B cell (primary cell): ENCODE results near the gene EIF5A. TPM values are rescaled to one million over a fixed set of nuclear protein-coding genes. Genes with fewer than 3 reads are reported as not detected.
A peak's percentile ranks its signal among the peaks of the same experiment; 100 is the strongest.

Experiments
- ATAC-seq: fragments of 200-7000 bp; cut with Tn5 transposase; one replicate; pipeline ENCODE4 v1.10.0; 2021; ENCODE audit warnings: low read depth, mild to moderate bottlenecking, moderate number of reproducible peaks, moderate library complexity
- CTCF ChIA-PET: fragments of 350-600 bp; sonication (Branson Sonifier 250); formaldehyde crosslinking; loops from one replicate; lab custom pipeline; 2021; ENCODE audit warnings: antibody characterized with exemption, inconsistent platforms; lab: Charles Lee
- POLR2A ChIA-PET: fragments of 350-600 bp; sonication (Branson Sonifier 250); formaldehyde crosslinking; loops from one replicate; lab custom pipeline; 2021; ENCODE audit warnings: antibody characterized with exemption; lab: Charles Lee
- DNase-seq: peaks from one replicate; pipeline ENCODE4 v3.0.0; 2013
- H2AFZ ChIP-seq: 2 replicates; pipeline ENCODE4 v1.6.1; 2012; ENCODE audit warnings: mild to moderate bottlenecking, low read depth, low read length; ENCODE audit not compliant: insufficient read depth, poor library complexity, severe bottlenecking
- H3K27ac ChIP-seq, 2 donors: 1 replicate in 1 of 2; 2 replicates in 1 of 2; pipeline ENCODE4 v1.5.1; 2012 to 2013; ENCODE audit warnings: low read length in 2 of 2, mild to moderate bottlenecking in 2 of 2, moderate library complexity in 1 of 2
- H3K27me3 ChIP-seq, 4 experiments: fragments of 200-600 bp in 1 of 4; sonication (generic) in 1 of 4; replicated peaks in 1 of 4; 1 replicate in 2 of 4; 2 replicates in 2 of 4; pipeline versions ENCODE4 v1.6.1 to v1.7.0; 2013 to 2016; ENCODE audit warnings: low read length in 3 of 4, mild to moderate bottlenecking in 2 of 4, mixed read lengths in 1 of 4, moderate library complexity in 1 of 4; ENCODE audit not compliant: insufficient read depth in 4 of 4, control insufficient read depth in 3 of 4; ENCODE audit errors: control extremely low read depth in 1 of 4
- H3K36me3 ChIP-seq, 2 experiments: replicated peaks in 1 of 2; 1 replicate in 1 of 2; 2 replicates in 1 of 2; pipeline versions ENCODE4 v1.6.1 to v1.7.1; 2013; ENCODE audit warnings: low read length in 1 of 2; ENCODE audit not compliant: insufficient read depth in 2 of 2, control insufficient read depth in 1 of 2; ENCODE audit errors: control extremely low read depth in 1 of 2, extremely low read depth in 1 of 2
- H3K4me1 ChIP-seq, 2 donors: fragments of 200-600 bp in 1 of 2; sonication (generic) in 1 of 2; 1 replicate in 1 of 2; 2 replicates in 1 of 2; pipeline versions ENCODE4 v1.5.1 to v1.6.1; 2013 to 2017; ENCODE audit warnings: low read length in 2 of 2; ENCODE audit not compliant: control insufficient read depth in 2 of 2, insufficient read depth in 2 of 2
- H3K4me2 ChIP-seq: replicated peaks from 2 replicates; pipeline ENCODE3; 2012; ENCODE audit warnings: mild to moderate bottlenecking, low read depth, low read length; ENCODE audit not compliant: poor library complexity, severe bottlenecking
- H3K4me3 ChIP-seq, 5 experiments: fragments of 200-600 bp in 1 of 5; sonication (generic) in 1 of 5; 1 replicate in 3 of 5; 2 replicates in 2 of 5; pipeline versions ENCODE4 v1.5.1 to v1.7.0; 2011 to 2016; ENCODE audit warnings: low read length in 4 of 5, mild to moderate bottlenecking in 4 of 5, low read depth in 2 of 5, control low read depth in 1 of 5, moderate library complexity in 1 of 5; ENCODE audit not compliant: insufficient read depth in 1 of 5; ENCODE audit errors: control extremely low read depth in 1 of 5, extremely low read depth in 1 of 5
- H3K79me2 ChIP-seq: fragments of 200-600 bp; sonication (generic); one replicate; pipeline ENCODE4 v1.6.0; 2016; ENCODE audit warnings: low read length; ENCODE audit not compliant: control insufficient read depth, insufficient read depth
- H3K9ac ChIP-seq: fragments of 200-600 bp; sonication (generic); 2 replicates; pipeline ENCODE4 v1.6.1; 2017; ENCODE audit warnings: mild to moderate bottlenecking, low read length, moderate library complexity
- H3K9me3 ChIP-seq, 3 donors: one replicate each; pipeline versions ENCODE4 v1.6.1 to v1.7.1; 2013; ENCODE audit warnings: low read length in 2 of 3; ENCODE audit not compliant: control insufficient read depth in 2 of 3, insufficient read depth in 1 of 3; ENCODE audit errors: control extremely low read depth in 1 of 3
- H4K20me1 ChIP-seq: 2 replicates; pipeline ENCODE4 v1.6.0; 2012; ENCODE audit warnings: mild to moderate bottlenecking, low read length; ENCODE audit not compliant: insufficient read depth, control insufficient read depth, poor library complexity, severe bottlenecking
- H3K27ac Mint-ChIP-seq: one replicate; pipeline ENCODE4 v1.8.0; 2021; ENCODE audit warnings: mixed read lengths
- H3K27me3 Mint-ChIP-seq: one replicate; pipeline ENCODE4 v1.8.0; 2021; ENCODE audit warnings: mixed read lengths
- H3K4me1 Mint-ChIP-seq: one replicate; pipeline ENCODE4 v1.8.0; 2021; ENCODE audit warnings: mixed read lengths
- H3K4me3 Mint-ChIP-seq: one replicate; pipeline ENCODE4 v1.8.0; 2021; ENCODE audit warnings: mixed read lengths
- H3K9me3 Mint-ChIP-seq: one replicate; pipeline ENCODE4 v1.8.0; 2022; ENCODE audit warnings: mixed read lengths; ENCODE audit not compliant: insufficient read depth
- EZH2 ChIP-seq: IDR thresholded peaks from 2 replicates; pipeline ENCODE4 v1.6.1; 2012; ENCODE audit warnings: borderline replicate concordance, low read depth, mild to moderate bottlenecking, moderate library complexity, low read length; ENCODE audit not compliant: insufficient read depth, poor library complexity, severe bottlenecking
- WGBS: methylation state at CpG from one replicate; pipeline ENCODE4 v1.1.5; 2013; ENCODE audit warnings: missing lambda C conversion rate; ENCODE audit not compliant: insufficient coverage; 5-methylcytosine and 5-hydroxymethylcytosine counted together
- intact Hi-C: fragments of 100-400 bp; cut with micrococcal nuclease; formaldehyde crosslinking; loops from one replicate; pipeline ENCODE4 v1.10.0; 2022
- polyA plus RNA-seq: library from polyadenylated mRNA; depleted of rRNA; stranded (reverse); fragments of >200 nt; gene quantifications from 2 replicates; pipeline ENCODE4 v1.2.3, GENCODE V29; 2012
- total RNA-seq, 2 donors: library from RNA; stranded (reverse); fragments of 120-200 nt in 1 of 2; gene quantifications; 1 replicate in 1 of 2; 2 replicates in 1 of 2; pipeline versions ENCODE4 v1.2.3 to v1.2.4, GENCODE V29; 2013 to 2022
- TF ChIP-seq, protein P1 (sequence below): fragments of 200-600 bp; IDR thresholded peaks from one replicate; pipeline ENCODE4 v1.8.0; 2022; ENCODE audit warnings: antibody characterized with exemption, mild to moderate bottlenecking

Gene EIF5A
- total and polyA plus RNA-seq, 2 donors (not counting 1 experiment from before 2014, with no cell fraction given): 233 to 576 TPM

DNA sequence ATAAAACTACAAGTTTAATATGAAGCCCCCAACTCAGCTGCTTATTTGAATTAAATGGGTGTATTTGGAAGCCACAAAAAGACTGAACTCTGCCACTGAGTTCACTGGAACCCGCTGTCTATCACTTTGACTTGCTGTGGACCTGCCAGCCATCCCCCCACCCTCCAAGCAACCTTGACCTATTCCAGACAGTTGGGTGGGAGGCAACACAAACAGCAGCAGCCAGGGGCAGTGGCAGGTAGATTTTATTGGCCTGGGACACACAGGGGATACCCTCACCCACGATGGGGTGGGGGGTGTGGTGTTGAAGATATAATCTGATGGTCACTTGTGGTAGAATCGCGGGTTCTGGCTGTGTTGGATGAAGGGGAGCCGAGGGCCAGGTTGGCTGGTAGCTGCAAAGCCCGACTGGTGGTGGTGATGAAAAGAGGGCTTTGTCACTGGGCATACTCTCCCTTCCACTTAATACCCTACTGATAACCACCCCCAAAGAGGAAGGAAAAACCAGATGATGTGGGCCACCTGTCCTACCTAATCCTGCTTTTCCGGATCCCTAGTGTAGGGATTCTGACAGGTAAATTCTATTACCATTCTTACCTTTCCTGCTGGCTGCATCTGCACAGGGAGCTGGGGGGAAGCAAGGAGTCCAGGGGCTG is 5.1 kb downstream of the EIF5A start:
- DNase-seq (no peak), ATAC-seq (no peak)
- peaks cover 34 to 61% of the 10 kb centered on the region in 2 donors for H3K4me1 ChIP-seq
- H3K27me3 ChIP-seq: no peaks in the 10 kb centered on the region
- 78% methylated on average over 2 of the region's 7 CpGs for WGBS
- no peaks in the 10 kb centered on the region for H3K9me3 Mint-ChIP-seq
- peaks cover 5 to 62% of the 10 kb centered on the region in 2 experiments for H3K36me3 ChIP-seq
- peaks cover 72% of the 10 kb centered on the region for H3K79me2 ChIP-seq
- CTCF ChIA-PET: interaction anchor here (1.2 to 2.2 kb wide), 5 partner anchors 9 to 31 kb away, joined by 4 to 19 read pairs (median 6); partner anchors contain the start of genes NEURL4 and SLC2A4
- TF ChIP-seq, protein P1, sequence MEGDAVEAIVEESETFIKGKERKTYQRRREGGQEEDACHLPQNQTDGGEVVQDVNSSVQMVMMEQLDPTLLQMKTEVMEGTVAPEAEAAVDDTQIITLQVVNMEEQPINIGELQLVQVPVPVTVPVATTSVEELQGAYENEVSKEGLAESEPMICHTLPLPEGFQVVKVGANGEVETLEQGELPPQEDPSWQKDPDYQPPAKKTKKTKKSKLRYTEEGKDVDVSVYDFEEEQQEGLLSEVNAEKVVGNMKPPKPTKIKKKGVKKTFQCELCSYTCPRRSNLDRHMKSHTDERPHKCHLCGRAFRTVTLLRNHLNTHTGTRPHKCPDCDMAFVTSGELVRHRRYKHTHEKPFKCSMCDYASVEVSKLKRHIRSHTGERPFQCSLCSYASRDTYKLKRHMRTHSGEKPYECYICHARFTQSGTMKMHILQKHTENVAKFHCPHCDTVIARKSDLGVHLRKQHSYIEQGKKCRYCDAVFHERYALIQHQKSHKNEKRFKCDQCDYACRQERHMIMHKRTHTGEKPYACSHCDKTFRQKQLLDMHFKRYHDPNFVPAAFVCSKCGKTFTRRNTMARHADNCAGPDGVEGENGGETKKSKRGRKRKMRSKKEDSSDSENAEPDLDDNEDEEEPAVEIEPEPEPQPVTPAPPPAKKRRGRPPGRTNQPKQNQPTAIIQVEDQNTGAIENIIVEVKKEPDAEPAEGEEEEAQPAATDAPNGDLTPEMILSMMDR: no peak
- TF ChIP-seq EZH2: no peak
- H3K27me3 Mint-ChIP-seq: no peaks in the 10 kb centered on the region
- peak overlapping the region in 1 of 2 donors; percentile 37 for H3K27ac ChIP-seq
- no peak overlapping the region for H3K4me3 ChIP-seq
- intact Hi-C loops: no loop called here
- no peaks in the 10 kb centered on the region for H3K9me3 ChIP-seq
- H3K9ac ChIP-seq: no peak overlapping the region
- POLR2A ChIA-PET: interaction anchor here (0.6 to 1.5 kb wide), 3 partner anchors 17 to 134 kb away, joined by 3 to 7 read pairs (median 3); partner anchors contain the start of gene NEURL4
- H3K4me1 Mint-ChIP-seq: peaks cover 69% of the 10 kb centered on the region
- H2AFZ ChIP-seq: no peak overlapping the region
- H3K4me2 ChIP-seq: no peak overlapping the region
- H3K4me3 Mint-ChIP-seq: peak overlapping the region; percentile 47
- peaks cover 68% of the 10 kb centered on the region for H4K20me1 ChIP-seq
- H3K27ac Mint-ChIP-seq: peak overlapping the region; percentile 93
